ENCODE measurements around the gene OR2F2.

OR2F2 gene

GRCh38 chr7:143934526-143935325 lies at the start of gene OR2F2:
Gene OR2F2 (plus strand): TSS chr7:143935233. CDS start chr7:143935233, 0 bp downstream.
- FAIRE-seq (no peak), DNase-seq (ENCODE audit: insufficient read length, low spot score) (no peak)

GRCh38 chr7:143885951-143886350 lies 49.1 kb upstream of the OR2F2 start:
- FAIRE-seq = no peak

GRCh38 chr7:143886826-143887477 lies 48.1 kb upstream of the OR2F2 start:
- DNase-seq (ENCODE audit: insufficient read length, low spot score) = no peak

More at GRCh38 chr7:143885951-143886350, 49.1 kb upstream of the OR2F2 start:
- no peak for DNase-seq (ENCODE audit: insufficient read length, low spot score)

GRCh38 chr7:143889068-143889467 lies 46.0 kb upstream of the OR2F2 start:
- no peak for FAIRE-seq
- DNase-seq (ENCODE audit: insufficient read length, low spot score) = no peak

More at GRCh38 chr7:143886826-143887477, 48.1 kb upstream of the OR2F2 start:
- no peak for FAIRE-seq

- no peak for DNase-seq (ENCODE audit: insufficient read length, low spot score)
- FAIRE-seq = no peak
These were observed 44.5 kb upstream of the OR2F2 start for GRCh38 chr7:143890558-143890957.

- DNase-seq (ENCODE audit: insufficient read length, low spot score) (no peak), FAIRE-seq (no peak)
These were observed 43.6 kb upstream of the OR2F2 start for GRCh38 chr7:143891457-143891856.

- FAIRE-seq = no peak
- DNase-seq (ENCODE audit: insufficient read length, low spot score) = no peak
These were observed 42.3 kb upstream of the OR2F2 start for GRCh38 chr7:143892527-143893300.

GRCh38 chr7:143896667-143897066 lies 38.4 kb upstream of the OR2F2 start:
- FAIRE-seq = no peak
- DNase-seq (ENCODE audit: insufficient read length, low spot score) = no peak

GRCh38 chr7:143898810-143899209 lies 36.2 kb upstream of the OR2F2 start:
- FAIRE-seq = no peak
- DNase-seq (ENCODE audit: insufficient read length, low spot score) = no peak

GRCh38 chr7:143900230-143900766 lies 34.7 kb upstream of the OR2F2 start:
- no peak for FAIRE-seq

GRCh38 chr7:143901332-143901667 lies 33.7 kb upstream of the OR2F2 start:
- no peak for DNase-seq (ENCODE audit: insufficient read length, low spot score)
- FAIRE-seq = no peak

More at GRCh38 chr7:143900230-143900766, 34.7 kb upstream of the OR2F2 start:
- DNase-seq (ENCODE audit: insufficient read length, low spot score) = no peak

GRCh38 chr7:143901668-143902331 lies 33.2 kb upstream of the OR2F2 start, which contains the start of gene TCAF1:
Gene TCAF1 (minus strand): TSS chr7:143902176. CDS start chr7:143876608, 25,568 bp downstream.
- FAIRE-seq = no peak
- peak; percentile 88 for DNase-seq (ENCODE audit: insufficient read length, low spot score)

GRCh38 chr7:143902332-143902899 lies 32.6 kb upstream of the OR2F2 start:
- no peak for FAIRE-seq
- no peak for DNase-seq (ENCODE audit: insufficient read length, low spot score)

- FAIRE-seq (no peak), DNase-seq (ENCODE audit: insufficient read length, low spot score) (no peak)
These were observed 29.5 kb upstream of the OR2F2 start for GRCh38 chr7:143905509-143905908.

GRCh38 chr7:143906151-143906550 lies 28.9 kb upstream of the OR2F2 start:
- FAIRE-seq (no peak), DNase-seq (ENCODE audit: insufficient read length, low spot score) (no peak)

GRCh38 chr7:143906895-143907294 lies 28.1 kb upstream of the OR2F2 start:
- FAIRE-seq (no peak), DNase-seq (ENCODE audit: insufficient read length, low spot score) (no peak)

GRCh38 chr7:143908120-143908519 lies 26.9 kb upstream of the OR2F2 start:
- no peak for FAIRE-seq
- no peak for DNase-seq (ENCODE audit: insufficient read length, low spot score)

GRCh38 chr7:143909863-143910262 lies 25.2 kb upstream of the OR2F2 start:
- FAIRE-seq = no peak
- no peak for DNase-seq (ENCODE audit: insufficient read length, low spot score)

- FAIRE-seq = no peak
- no peak for DNase-seq (ENCODE audit: insufficient read length, low spot score)
These were observed 24.4 kb upstream of the OR2F2 start for GRCh38 chr7:143910473-143911248.
